Heart right ventricle (tissue), 16 donors: ENCODE results near the gene KRTAP10-9. TPM values are rescaled to one million over a fixed set of nuclear protein-coding genes. Genes with fewer than 3 reads are reported as not detected.

Experiments
- ATAC-seq, 8 donors: fragments of 200-7000 bp; cut with Tn5 transposase; one replicate each; pipeline ENCODE4 v1.9.1; 2020; ENCODE audit warnings: mild to moderate bottlenecking in 8 of 8, moderate library complexity in 8 of 8, moderate number of reproducible peaks in 1 of 8
- DNase-seq, 2 donors: peaks; one replicate each; pipeline ENCODE4 v3.0.0-alpha.2; 2020
- H3K27ac ChIP-seq, 10 donors: fragments of 200-600 bp; sonication (generic) in 2 of 10; one replicate each; pipeline versions ENCODE4 v1.5.0 to v1.8.0; 2020 to 2022; ENCODE audit warnings: mild to moderate bottlenecking in 3 of 10
- H3K27me3 ChIP-seq, 7 donors: fragments of 200-600 bp; one replicate each; pipeline ENCODE4 v1.8.0; 2021 to 2022; ENCODE audit warnings: mild to moderate bottlenecking in 2 of 7
- H3K36me3 ChIP-seq, 9 donors: fragments of 200-600 bp; sonication (generic) in 1 of 9; one replicate each; pipeline versions ENCODE4 v1.5.0 to v1.8.0; 2020 to 2022; ENCODE audit warnings: mild to moderate bottlenecking in 2 of 9
- H3K4me1 ChIP-seq, 9 donors: fragments of 200-600 bp; sonication (generic) in 1 of 9; one replicate each; pipeline versions ENCODE4 v1.5.0 to v1.8.0; 2020 to 2022; ENCODE audit warnings: mild to moderate bottlenecking in 4 of 9
- H3K4me3 ChIP-seq, 10 donors: fragments of 200-600 bp; sonication (generic) in 2 of 10; one replicate each; pipeline versions ENCODE4 v1.5.0 to v1.8.0; 2020 to 2022; ENCODE audit warnings: mild to moderate bottlenecking in 7 of 10, moderate library complexity in 2 of 10
- H3K9me3 ChIP-seq, 11 donors: fragments of 200-600 bp in 10 of 11; sonication (generic) in 2 of 11; one replicate each; pipeline versions ENCODE4 v1.5.0 to v1.8.0; 2013 to 2022; ENCODE audit warnings: mild to moderate bottlenecking in 2 of 11, control low read depth in 1 of 11, moderate library complexity in 1 of 11
- WGBS, 2 donors: extraction: QIAGEN DNeasy Blood & Tissue Kit; methylation state at CpG; one replicate each; pipeline ENCODE4 v1.1.7; 2013; ENCODE audit warnings: inconsistent platforms in 1 of 2; 5-methylcytosine and 5-hydroxymethylcytosine counted together
- intact Hi-C, 10 donors: fragments of 100-400 bp; cut with DNase I; formaldehyde crosslinking; loops; one replicate each; pipeline versions ENCODE4 v1.11.1 to v1.14.2; 2022
- polyA plus RNA-seq, 2 donors: library from polyadenylated mRNA; stranded (reverse); fragments of 200-250 nt; gene quantifications; one replicate each; pipeline ENCODE4 v1.2.3, GENCODE V29; 2013
- total RNA-seq, 10 donors: library from RNA; stranded (reverse); fragmentation: NEBNext Ultra II Directional in 3 of 10; extraction: Animal tissue kit (Norgen Biotek cat#: 25700) in 3 of 10; gene quantifications; one replicate each; pipeline versions ENCODE4 v1.2.1 to v1.2.4, GENCODE V29; 2021 to 2023
- TF ChIP-seq, protein P1 (sequence below), 9 donors: fragments of 200-600 bp; sonication (generic) in 2 of 9; IDR thresholded peaks; one replicate each; pipeline versions ENCODE4 v1.5.0 to v1.8.0; 2021 to 2022; ENCODE audit warnings: antibody characterized with exemption in 9 of 9, mild to moderate bottlenecking in 5 of 9, moderate library complexity in 1 of 9
- donor health status: Arrhythmogenic right ventricular cardiomyopathy.
- donor health status: ischemic (EF 13 %, LVEDD 7.1; RV severe dilation, severe dysfunction).
- donor health status: healthy with polysubstance abuse.
- donor health status: DM: no; HTN: yes; CAD: no.
- donor health status: DM: no; HTN: no; CAD: no.
- donor health status: ischemic (EF 25% LVEDD 6.9; RV normal size, moderate dysfunction).
- donor health status: ischemic (EF 25% LVEDD 5.7; RV mildly dilated, moderate dysfunction).
- donor health status: healthy.
- donor health status: DM: yes; HTN: yes; CAD: no.
- donor health status: Ischemic cardiomyopathy.
- donor health status: ischemic (EF 35%, LVEDD 5.7; RV mildly dilated, moderate dysfunction).
- donor health status: nonischemic (EF 11% LVEDD 7.7; RV severe dilation, severe dysfunction).
- donor health status: DM: yes; HTN: yes; CAD: no.
- donor health status: PGD.
- donor health status: ischemic (EF 29% LVEDD 5.4; RV normal size, mild dysfunction).
- donor health status: nonischemic (EF 23%, LVEDD 6.1; RV moderate dilation, normal function).

The KRTAP10-9 gene
- total and polyA plus RNA-seq, 12 donors: not detected

DNA sequence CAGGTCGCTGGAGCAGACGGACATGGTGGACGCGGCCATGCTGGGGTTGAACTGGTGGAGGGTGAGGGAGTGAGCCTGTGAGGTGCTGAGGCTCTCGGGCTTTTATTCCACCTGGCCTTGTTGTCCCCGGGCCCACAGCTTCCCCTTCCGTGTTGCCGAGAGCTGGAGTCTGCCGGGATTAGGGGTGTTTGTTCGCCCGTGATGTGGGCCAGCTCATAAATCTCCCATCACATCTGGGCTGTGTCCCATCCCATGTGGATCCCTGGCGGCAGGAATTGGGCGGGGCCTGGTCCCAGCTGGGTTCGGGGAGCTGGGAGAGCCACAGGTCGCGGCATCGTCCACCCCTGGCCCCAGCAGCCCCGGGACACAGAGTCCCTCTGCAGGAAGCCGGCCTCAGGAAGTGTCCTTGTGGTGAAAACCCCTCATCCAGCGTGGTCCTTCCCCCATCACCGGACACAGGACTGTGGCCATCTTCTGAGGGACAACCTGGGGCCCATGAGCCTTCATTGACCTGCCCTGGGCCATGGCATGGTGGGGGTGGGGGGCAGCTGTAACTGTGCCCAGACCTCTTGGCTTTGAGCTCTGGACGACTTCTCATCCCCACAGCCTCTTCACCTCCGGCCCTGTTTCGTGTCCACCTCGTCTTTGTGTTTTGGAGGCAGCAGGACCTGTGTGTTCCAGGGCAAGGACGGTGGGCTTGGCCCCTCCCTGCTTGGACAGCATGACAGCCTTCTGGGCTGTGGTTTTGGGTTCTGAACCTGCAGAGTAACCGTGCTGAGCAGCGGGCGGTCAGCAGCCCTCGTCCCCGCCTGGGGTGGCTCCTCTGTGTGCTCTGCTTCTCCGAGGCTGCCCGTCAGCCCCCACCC lies 34.2 kb upstream of the KRTAP10-9 start, which contains the start of gene KRTAP10-6:
Gene KRTAP10-6, minus strand, starts transcription at position 60 of the 866 bp plus-strand sequence. Its CDS starts 21 bp downstream, at position 39.
- no peaks in the 10 kb centered on the region for H3K36me3 ChIP-seq
- intact Hi-C loops: no loop called here
- H3K9me3 ChIP-seq: no peaks in the 10 kb centered on the region
- H3K27ac ChIP-seq: no peak within 1 kb of the TSS
- peaks cover 0 to 4% (median 0%) of the 10 kb centered on the region in 9 donors for H3K4me1 ChIP-seq
- no peak within 1 kb of the TSS for H3K4me3 ChIP-seq
- H3K27me3 ChIP-seq: peaks cover 0 to 41% (median 12%) of the 10 kb centered on the region in 7 donors
- TF ChIP-seq, protein P1, sequence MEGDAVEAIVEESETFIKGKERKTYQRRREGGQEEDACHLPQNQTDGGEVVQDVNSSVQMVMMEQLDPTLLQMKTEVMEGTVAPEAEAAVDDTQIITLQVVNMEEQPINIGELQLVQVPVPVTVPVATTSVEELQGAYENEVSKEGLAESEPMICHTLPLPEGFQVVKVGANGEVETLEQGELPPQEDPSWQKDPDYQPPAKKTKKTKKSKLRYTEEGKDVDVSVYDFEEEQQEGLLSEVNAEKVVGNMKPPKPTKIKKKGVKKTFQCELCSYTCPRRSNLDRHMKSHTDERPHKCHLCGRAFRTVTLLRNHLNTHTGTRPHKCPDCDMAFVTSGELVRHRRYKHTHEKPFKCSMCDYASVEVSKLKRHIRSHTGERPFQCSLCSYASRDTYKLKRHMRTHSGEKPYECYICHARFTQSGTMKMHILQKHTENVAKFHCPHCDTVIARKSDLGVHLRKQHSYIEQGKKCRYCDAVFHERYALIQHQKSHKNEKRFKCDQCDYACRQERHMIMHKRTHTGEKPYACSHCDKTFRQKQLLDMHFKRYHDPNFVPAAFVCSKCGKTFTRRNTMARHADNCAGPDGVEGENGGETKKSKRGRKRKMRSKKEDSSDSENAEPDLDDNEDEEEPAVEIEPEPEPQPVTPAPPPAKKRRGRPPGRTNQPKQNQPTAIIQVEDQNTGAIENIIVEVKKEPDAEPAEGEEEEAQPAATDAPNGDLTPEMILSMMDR (IDR thresholded peaks at IDR 0.05): no peak
- 65 to 67% methylated on average over 33 of the region's 33 CpGs for WGBS, 2 donors
- ATAC-seq (peak in 1 of 8 donors; percentile 22), DNase-seq (peak in 1 of 2 donors; percentile 6)

DNA sequence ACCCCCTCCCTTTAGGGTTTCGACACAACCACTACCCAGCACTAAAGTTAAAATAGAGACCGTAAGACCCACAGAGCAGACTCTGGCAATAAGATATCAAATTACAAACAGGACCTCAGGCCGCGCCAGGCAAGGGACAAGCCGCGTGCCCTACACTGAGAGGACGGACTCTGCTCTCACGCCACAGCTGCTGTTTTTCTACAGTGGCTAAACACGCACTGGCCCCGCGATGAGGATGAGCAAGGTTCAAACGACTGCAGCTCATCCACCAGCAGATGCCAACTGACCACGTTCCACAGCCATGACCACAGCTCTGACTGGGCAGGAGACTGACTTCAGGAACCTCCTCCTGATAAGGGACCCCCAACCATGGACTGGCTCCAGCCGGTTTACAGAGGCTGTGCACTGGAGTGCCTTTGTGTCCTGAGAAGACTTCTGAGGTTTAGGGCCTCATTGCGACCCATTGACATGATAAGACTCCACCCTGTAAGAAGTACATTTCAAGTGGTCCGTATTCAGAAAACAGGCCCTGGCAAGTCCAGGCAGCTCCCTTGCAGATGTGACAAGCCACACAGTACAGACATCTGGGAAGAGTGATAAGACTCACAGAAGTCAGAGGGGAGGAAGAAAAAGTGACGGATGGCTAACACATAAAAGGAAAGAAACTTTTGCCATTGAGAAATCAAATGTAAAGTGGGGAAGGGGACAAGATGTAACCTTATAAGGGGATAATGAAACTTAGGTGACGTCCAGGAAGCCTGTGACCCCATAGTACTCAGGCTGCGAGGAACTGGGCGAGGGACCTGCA lies 33.1 kb upstream of the KRTAP10-9 start:
- Histone ChIP-seq H3K4me1 (peaks cover 0 to 4% (median 0%) of the 10 kb centered on the region in 9 donors), H3K27ac (no peak overlapping the region), H3K9me3 (peaks cover 0 to 5% (median 0%) of the 10 kb centered on the region in 11 donors), H3K36me3 (no peaks in the 10 kb centered on the region), H3K27me3 (peaks cover 0 to 53% (median 12%) of the 10 kb centered on the region in 7 donors), H3K4me3 (no peak overlapping the region)
- TF ChIP-seq, protein P1 (IDR thresholded peaks at IDR 0.05): no peak
- intact Hi-C loops: no loop called here
- ATAC-seq (peak in 2 of 8 donors; percentile 20 to 44), DNase-seq (no peak)
- 42 to 46% methylated on average over 20 of the region's 20 CpGs for whole genome bisulfite sequencing, 2 donors

DNA sequence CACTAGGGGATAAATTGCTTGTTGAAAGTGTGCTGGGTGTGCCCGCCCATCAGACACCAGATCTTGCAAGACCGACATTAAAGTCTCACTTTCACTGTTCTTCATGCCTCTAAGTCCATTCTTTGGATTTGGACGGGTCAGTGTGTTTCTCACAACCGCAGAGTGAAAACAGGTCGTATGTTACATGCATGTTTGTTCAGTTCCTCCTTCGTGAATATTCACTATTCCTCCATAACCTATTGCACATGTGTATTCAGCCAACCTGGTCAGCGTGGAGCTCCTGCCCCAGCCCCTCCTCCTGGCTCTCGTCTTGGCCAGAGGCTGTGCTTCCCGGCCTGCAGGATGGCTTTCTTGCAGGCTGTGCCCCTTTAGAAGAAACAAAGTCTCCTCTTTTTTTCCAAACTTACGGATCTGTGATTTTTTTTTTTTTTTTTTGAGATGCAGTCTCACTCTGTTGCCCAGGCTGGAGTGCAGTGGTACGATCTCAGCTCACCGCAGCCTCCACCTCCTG lies 32.4 kb upstream of the KRTAP10-9 start:
- peaks cover 0 to 4% (median 0%) of the 10 kb centered on the region in 9 donors for H3K4me1 ChIP-seq
- DNase-seq (no peak), ATAC-seq (no peak)
- H3K9me3 ChIP-seq: peaks cover 0 to 10% (median 0%) of the 10 kb centered on the region in 11 donors
- intact Hi-C loops: no loop called here
- H3K4me3 ChIP-seq: no peak overlapping the region
- H3K36me3 ChIP-seq: no peaks in the 10 kb centered on the region
- peaks cover 0 to 53% (median 15%) of the 10 kb centered on the region in 7 donors for H3K27me3 ChIP-seq
- TF ChIP-seq, protein P1 (IDR thresholded peaks at IDR 0.05): no peak
- 79 to 82% methylated on average over 12 of the region's 12 CpGs for WGBS, 2 donors
- no peak overlapping the region for H3K27ac ChIP-seq

DNA sequence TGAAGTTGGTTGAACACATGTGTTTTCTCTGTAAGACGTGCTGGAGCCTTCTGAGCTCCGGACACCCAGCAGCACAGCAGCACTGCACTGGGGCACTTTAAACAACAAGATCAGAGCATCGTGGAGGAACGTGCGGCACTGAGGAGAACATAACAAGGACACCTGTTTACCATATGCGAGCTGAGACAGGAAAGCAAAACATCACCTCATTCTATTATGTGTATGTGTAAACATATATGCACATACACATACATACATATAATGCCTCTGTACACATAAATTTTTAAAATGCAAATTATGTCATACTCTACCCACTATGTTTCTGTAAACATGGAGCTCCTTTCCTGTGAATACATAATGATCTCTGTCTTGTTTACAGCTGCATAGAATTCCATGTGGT lies 31.4 kb upstream of the KRTAP10-9 start:
- TF ChIP-seq, protein P1 (IDR thresholded peaks at IDR 0.05): no peak
- Histone ChIP-seq H3K27ac (no peak overlapping the region), H3K9me3 (peaks cover 0 to 10% (median 0%) of the 10 kb centered on the region in 11 donors), H3K4me1 (peaks cover 0 to 4% (median 0%) of the 10 kb centered on the region in 9 donors), H3K27me3 (peaks cover 0 to 52% (median 11%) of the 10 kb centered on the region in 7 donors), H3K4me3 (no peak overlapping the region), H3K36me3 (no peaks in the 10 kb centered on the region)
- ATAC-seq: no peak
- intact Hi-C loops: no loop called here
- WGBS, 2 donors: 75 to 86% methylated on average over 6 of the region's 6 CpGs
- DNase-seq: no peak
